ENCODE measurements around the gene DNAL1. TPM values are rescaled to one million over a fixed set of nuclear protein-coding genes. Genes with fewer than 3 reads are reported as not detected.

The DNAL1 gene
- total and polyA plus RNA-seq, 2 of the 13 experiments (the other 11 are each of a cell fraction or from before 2014, with no cell fraction given) = 1.4 to 13.3 TPM

GRCh38 chr14:73644531-73645247 is at the start of gene DNAL1 (continued):
- TF ChIP-seq CCAR2 (optimal IDR thresholded peaks at IDR 0.05; ENCODE audit: low read depth, low read length) (no peak), ZNF136 (CRISPR knock-in tag; IDR thresholded peaks at IDR 0.05; ENCODE audit: low read depth) (no peak), ATRX (CRISPR knock-in tag; IDR thresholded peaks at IDR 0.05; ENCODE audit: borderline replicate concordance) (no peak), BHLHE40 (IDR thresholded peaks at IDR 0.05; ENCODE audit: low read length) (no peak), ZNF407 (CRISPR knock-in tag; IDR thresholded peaks at IDR 0.05; ENCODE audit: not compliant biosample characterization) (no peak), ZNF512 (CRISPR knock-in tag; IDR thresholded peaks at IDR 0.05) (no peak), NONO (IDR thresholded peaks at IDR 0.05) (no peak), NONO (CRISPR knock-in tag; conservative IDR thresholded peaks at IDR 0.05) (peak; percentile 56), GFI1 (CRISPR knock-in tag; IDR thresholded peaks at IDR 0.05; ENCODE audit: borderline replicate concordance) (peak; percentile 49; the same call in 1 of the 2 replicates), JUND (CRISPR knock-in tag; IDR thresholded peaks at IDR 0.05) (no peak), ATF2 (CRISPR knock-in tag; IDR thresholded peaks at IDR 0.05) (no peak), SMAD9 (CRISPR knock-in tag; IDR thresholded peaks at IDR 0.05) (no peak), ZNF180 (CRISPR knock-in tag; IDR thresholded peaks at IDR 0.05; ENCODE audit: borderline replicate concordance, low read depth) (no peak), DDIT3 (CRISPR knock-in tag; IDR thresholded peaks at IDR 0.05) (no peak), ZBTB34 (CRISPR knock-in tag; IDR thresholded peaks at IDR 0.05) (no peak), ZNF382 (CRISPR knock-in tag; IDR thresholded peaks at IDR 0.05; ENCODE audit: borderline replicate concordance) (no peak)

Measured in HepG2 (cell line).